ENCODE measurements around the gene NUDT14. TPM values are rescaled to one million over a fixed set of nuclear protein-coding genes. Genes with fewer than 3 reads are reported as not detected.

Gene NUDT14
- total RNA-seq, 4 donors from 2014 or later, result 14.6 to 22.2 (median 19.8) TPM

DNA sequence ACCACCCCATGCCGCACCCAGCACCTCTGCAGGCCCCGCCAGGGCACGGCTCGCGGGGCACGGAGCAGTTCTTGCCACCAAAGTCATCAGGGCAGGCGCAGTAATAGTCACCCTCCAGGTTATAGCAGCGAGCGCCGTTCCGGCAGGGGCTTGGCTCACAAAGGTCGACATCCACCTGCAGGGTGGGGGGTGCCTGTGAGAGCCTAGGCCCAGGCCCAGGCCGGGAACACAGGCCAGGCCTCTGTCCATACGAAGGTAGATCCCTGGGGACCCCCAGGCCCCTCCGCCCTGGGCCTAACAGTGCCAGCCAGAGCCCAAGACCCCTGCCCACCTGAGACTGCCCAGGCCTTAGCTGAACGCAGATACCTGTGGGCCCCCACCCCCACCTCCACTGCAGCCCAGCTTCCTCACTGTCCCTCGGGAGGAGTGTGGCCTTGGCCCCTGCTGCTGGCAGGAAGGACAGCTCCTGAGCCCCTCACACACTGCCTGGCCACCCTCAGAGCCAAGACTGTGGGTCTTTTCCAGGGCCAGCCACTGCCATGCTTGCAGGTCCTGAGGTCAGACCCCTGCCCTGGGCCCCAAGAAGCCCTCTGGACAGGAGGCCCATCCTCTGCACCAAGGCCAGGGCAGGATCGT lies 31.8 kb downstream of the NUDT14 start:
- WGBS, result 80% methylated on average over 1 of the region's 18 CpGs
- TF ChIP-seq POLR2A (IDR thresholded peaks at IDR 0.05), result no peak
- TF ChIP-seq, protein P1, sequence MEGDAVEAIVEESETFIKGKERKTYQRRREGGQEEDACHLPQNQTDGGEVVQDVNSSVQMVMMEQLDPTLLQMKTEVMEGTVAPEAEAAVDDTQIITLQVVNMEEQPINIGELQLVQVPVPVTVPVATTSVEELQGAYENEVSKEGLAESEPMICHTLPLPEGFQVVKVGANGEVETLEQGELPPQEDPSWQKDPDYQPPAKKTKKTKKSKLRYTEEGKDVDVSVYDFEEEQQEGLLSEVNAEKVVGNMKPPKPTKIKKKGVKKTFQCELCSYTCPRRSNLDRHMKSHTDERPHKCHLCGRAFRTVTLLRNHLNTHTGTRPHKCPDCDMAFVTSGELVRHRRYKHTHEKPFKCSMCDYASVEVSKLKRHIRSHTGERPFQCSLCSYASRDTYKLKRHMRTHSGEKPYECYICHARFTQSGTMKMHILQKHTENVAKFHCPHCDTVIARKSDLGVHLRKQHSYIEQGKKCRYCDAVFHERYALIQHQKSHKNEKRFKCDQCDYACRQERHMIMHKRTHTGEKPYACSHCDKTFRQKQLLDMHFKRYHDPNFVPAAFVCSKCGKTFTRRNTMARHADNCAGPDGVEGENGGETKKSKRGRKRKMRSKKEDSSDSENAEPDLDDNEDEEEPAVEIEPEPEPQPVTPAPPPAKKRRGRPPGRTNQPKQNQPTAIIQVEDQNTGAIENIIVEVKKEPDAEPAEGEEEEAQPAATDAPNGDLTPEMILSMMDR (IDR thresholded peaks at IDR 0.05), result no peak
- no peak for TF ChIP-seq POLR2AphosphoS5 (IDR thresholded peaks at IDR 0.05)
- TF ChIP-seq EP300 (IDR thresholded peaks at IDR 0.05), result no peak
- DNase-seq (ENCODE audit: low spot score in 2 of 2), result no peak

DNA sequence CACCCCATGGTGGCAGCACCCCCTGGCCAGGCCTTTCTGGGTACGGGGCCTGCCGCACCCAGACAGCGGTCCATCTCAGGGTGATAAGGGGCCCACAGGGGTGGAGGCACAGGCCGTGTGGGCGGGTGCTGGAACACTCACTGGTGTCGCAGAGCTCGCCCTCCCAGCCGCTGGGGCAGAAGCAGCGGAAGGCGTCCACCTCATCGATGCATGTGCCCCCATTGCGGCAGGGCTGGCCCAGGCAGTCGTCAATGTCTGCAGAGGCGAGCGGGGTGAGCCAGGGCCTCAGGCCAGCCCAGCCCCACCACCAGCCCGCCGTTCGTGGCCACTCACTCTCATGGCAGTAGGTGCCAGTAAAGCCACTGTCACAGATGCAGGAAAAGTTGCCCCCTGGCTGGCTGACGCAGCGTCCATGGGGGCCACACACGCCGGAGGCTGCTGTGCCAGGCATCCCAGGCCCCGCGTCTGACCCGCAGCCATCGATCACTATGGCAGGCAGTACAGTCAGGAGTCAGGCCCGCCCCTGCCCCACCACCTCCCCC lies 32.4 kb downstream of the NUDT14 start:
- peak in 1 of 2 donors; percentile 47 for DNase-seq (ENCODE audit: low spot score in 2 of 2)
- Histone ChIP-seq H3K9me3 (no peaks in the 10 kb centered on the region), H3K36me3 (peaks cover 48% of the 10 kb centered on the region), H3K4me1 (no peaks in the 10 kb centered on the region), H3K27ac (no peak overlapping the region), H3K27me3 (no peaks in the 10 kb centered on the region), H3K4me3 (no peak overlapping the region)
- TF ChIP-seq POLR2A (IDR thresholded peaks at IDR 0.05) (no peak), EP300 (IDR thresholded peaks at IDR 0.05) (no peak), POLR2AphosphoS5 (IDR thresholded peaks at IDR 0.05) (no peak)
- TF ChIP-seq, protein P1 (IDR thresholded peaks at IDR 0.05), result no peak
- 100% methylated on average over 1 of the region's 27 CpGs for WGBS

More for the DNA sequence above, 31.8 kb downstream of the NUDT14 start:
- H3K27me3 ChIP-seq, result no peaks in the 10 kb centered on the region
- no peak overlapping the region for H3K4me3 ChIP-seq
- H3K27ac ChIP-seq, result no peak overlapping the region
- H3K9me3 ChIP-seq, result no peaks in the 10 kb centered on the region
- peaks cover 2% of the 10 kb centered on the region for H3K4me1 ChIP-seq
- H3K36me3 ChIP-seq, result peaks cover 48% of the 10 kb centered on the region

DNA sequence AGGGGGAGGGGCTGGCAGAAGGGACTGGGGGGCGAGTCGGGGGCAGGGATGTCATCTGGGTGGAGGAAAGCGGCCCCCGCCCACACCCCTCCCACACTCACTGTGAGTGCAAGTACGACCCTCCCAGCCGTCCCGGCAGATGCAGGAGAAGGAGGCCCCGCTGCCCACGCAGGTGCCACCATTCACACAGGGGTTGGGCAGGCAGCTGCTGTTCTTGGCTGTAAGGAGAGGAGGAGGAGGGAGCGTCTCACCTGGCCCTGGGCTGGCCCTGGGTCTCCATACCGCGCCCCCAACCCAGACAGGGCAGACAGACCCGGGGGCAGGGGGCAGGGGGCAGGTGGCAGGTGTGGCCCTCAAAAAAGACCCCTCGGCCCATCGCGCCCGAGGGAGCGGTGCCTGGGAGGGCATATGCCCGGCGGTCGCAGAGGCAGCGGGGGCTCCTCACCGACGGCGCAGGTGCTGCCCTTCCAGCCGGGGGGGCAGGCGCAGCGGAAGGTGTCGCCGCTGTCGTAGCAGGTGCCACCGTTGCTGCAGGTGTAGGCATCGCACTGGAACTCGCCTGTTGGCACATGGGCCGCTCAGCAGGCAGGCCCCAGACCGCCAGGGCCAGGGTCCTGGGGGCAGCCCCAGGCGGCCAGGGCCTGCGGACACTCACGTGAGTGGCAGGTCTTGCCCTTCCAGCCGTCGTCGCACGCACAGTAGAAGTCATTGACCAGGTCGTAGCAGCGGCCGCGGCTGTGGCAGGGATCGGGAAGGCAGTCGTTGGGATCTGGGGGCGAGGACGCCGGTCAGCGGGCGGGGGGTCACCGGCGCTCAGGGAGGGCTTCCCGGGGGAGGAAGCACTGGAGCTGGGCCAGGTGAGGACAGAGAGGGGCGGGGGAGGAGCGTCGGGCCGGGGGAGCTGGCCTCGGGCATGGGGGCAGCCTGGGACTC lies 33.2 kb downstream of the NUDT14 start:
- Histone ChIP-seq H3K9me3 (no peaks in the 10 kb centered on the region), H3K27me3 (no peaks in the 10 kb centered on the region), H3K27ac (no peak overlapping the region), H3K4me3 (no peak overlapping the region), H3K4me1 (no peaks in the 10 kb centered on the region), H3K36me3 (peaks cover 53% of the 10 kb centered on the region)
- peak in 1 of 2 donors; percentile 59 for DNase-seq (ENCODE audit: low spot score in 2 of 2)
- 89% methylated on average over 36 of the region's 62 CpGs for WGBS
- TF ChIP-seq, protein P1 (IDR thresholded peaks at IDR 0.05), result no peak
- TF ChIP-seq POLR2A (IDR thresholded peaks at IDR 0.05) (no peak), EP300 (IDR thresholded peaks at IDR 0.05) (no peak), POLR2AphosphoS5 (IDR thresholded peaks at IDR 0.05) (no peak)

DNA sequence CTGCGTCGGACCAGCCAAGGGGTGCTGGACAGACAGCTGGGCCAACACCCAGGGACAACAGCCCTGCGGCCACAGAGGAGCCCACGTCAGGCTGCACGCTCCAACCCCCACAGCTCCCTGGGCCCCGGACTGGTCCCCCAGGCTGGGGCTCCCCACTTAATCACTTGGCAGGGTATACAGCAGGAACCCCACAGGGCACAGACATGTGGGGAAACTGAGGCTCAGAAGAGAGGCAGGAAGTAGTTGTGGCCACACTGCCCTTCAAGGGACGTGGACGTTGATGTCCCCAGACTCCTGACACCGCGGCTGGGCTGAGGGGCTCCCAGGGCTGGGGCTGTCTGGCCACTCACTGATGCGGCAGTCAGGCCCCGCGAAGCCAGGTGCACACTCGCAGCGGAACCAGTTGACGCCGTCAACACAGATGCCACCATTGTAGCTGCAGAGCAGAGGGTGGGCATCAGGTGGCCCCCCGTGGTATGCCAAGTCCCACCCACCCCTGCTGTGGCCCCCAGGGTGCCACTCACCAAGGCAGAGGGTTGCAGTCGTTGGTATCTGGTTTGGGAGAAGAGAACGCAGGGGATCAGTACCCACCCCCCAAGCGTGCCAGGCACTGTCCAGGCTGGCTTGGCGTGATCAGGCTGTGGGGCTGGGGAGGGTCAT lies 34.0 kb downstream of the NUDT14 start:
- no peak overlapping the region for H3K4me3 ChIP-seq
- no CpG with 5 or more reads among the region's 22 CpGs for WGBS
- no peaks in the 10 kb centered on the region for H3K9me3 ChIP-seq
- no peak for DNase-seq (ENCODE audit: low spot score in 2 of 2)
- H3K36me3 ChIP-seq, result peaks cover 58% of the 10 kb centered on the region
- TF ChIP-seq POLR2AphosphoS5 (IDR thresholded peaks at IDR 0.05), result no peak
- TF ChIP-seq EP300 (IDR thresholded peaks at IDR 0.05), result no peak
- TF ChIP-seq, protein P1 (IDR thresholded peaks at IDR 0.05), result no peak
- TF ChIP-seq POLR2A (IDR thresholded peaks at IDR 0.05), result no peak
- H3K27me3 ChIP-seq, result no peaks in the 10 kb centered on the region
- H3K4me1 ChIP-seq, result no peaks in the 10 kb centered on the region
- H3K27ac ChIP-seq, result no peak overlapping the region
